Spinal cord (tissue), 10 donors: ENCODE results near the gene ARCN1. TPM values are rescaled to one million over a fixed set of nuclear protein-coding genes. Genes with fewer than 3 reads are reported as not detected.

Experiments used
- DNase-seq, 6 donors: peaks; one replicate each; pipeline versions ENCODE4 v3.0.0 to v3.0.0-alpha.2; 2013 to 2015; ENCODE audit warnings: low spot score in 6 of 6, low read depth in 4 of 6
- H3K27ac ChIP-seq: one replicate; pipeline ENCODE4 v1.5.1; 2013; ENCODE audit warnings: low read depth, low read length, control low read depth
- H3K27me3 ChIP-seq: one replicate; pipeline ENCODE4 v1.6.1; 2013; ENCODE audit warnings: low read length; ENCODE audit not compliant: control insufficient read depth, insufficient read depth
- H3K36me3 ChIP-seq: one replicate; pipeline ENCODE4 v1.6.1; 2013; ENCODE audit warnings: low read length; ENCODE audit not compliant: control insufficient read depth, insufficient read depth
- H3K4me1 ChIP-seq: one replicate; pipeline ENCODE4 v1.6.1; 2013; ENCODE audit warnings: low read length; ENCODE audit not compliant: control insufficient read depth, insufficient read depth
- H3K4me3 ChIP-seq: one replicate; pipeline ENCODE4 v1.5.1; 2013; ENCODE audit warnings: low read depth, low read length, control low read depth
- H3K9me3 ChIP-seq: one replicate; pipeline ENCODE4 v1.6.1; 2013; ENCODE audit warnings: low read length; ENCODE audit not compliant: control insufficient read depth, insufficient read depth
- WGBS: methylation state at CpG from one replicate; pipeline ENCODE4 v1.1.5; 2013; ENCODE audit warnings: missing lambda C conversion rate; ENCODE audit not compliant: insufficient coverage; 5-methylcytosine and 5-hydroxymethylcytosine counted together
- polyA plus RNA-seq, 2 donors: library from polyadenylated mRNA; unstranded; fragments of 120-200 nt; gene quantifications; one replicate each; pipeline ENCODE4 v1.2.1, GENCODE V29; 2013; ENCODE audit not compliant: insufficient read length in 2 of 2
- total RNA-seq, 2 donors: library from RNA; depleted of rRNA in 1 of 2; stranded (reverse); fragments of 120-200 nt in 1 of 2; fragments of >200 nt in 1 of 2; gene quantifications; one replicate each; pipeline versions ENCODE4 v1.2.3 to v1.2.4, GENCODE V29; 2013 to 2014
- donor health status: healthy.

ARCN1 gene
- total and polyA plus RNA-seq, 4 donors: 98.4 to 131 (median 118) TPM

GRCh38 chr11:118623269-118623655 is 51.1 kb downstream of the ARCN1 start:
- Histone ChIP-seq H3K36me3 (peaks cover 52% of the 10 kb centered on the region), H3K27me3 (no peaks in the 10 kb centered on the region), H3K9me3 (no peaks in the 10 kb centered on the region), H3K4me1 (peaks cover 73% of the 10 kb centered on the region), H3K4me3 (no peak overlapping the region), H3K27ac (peak overlapping the region; percentile 92)
- 30% methylated on average over 1 of the region's 4 CpGs for WGBS
- no peak for DNase-seq

- no peak overlapping the region for H3K27ac ChIP-seq
- peaks cover 67% of the 10 kb centered on the region for H3K36me3 ChIP-seq
- peaks cover 63% of the 10 kb centered on the region for H3K4me1 ChIP-seq
- no peak overlapping the region for H3K4me3 ChIP-seq
- H3K27me3 ChIP-seq: no peaks in the 10 kb centered on the region
- 67% methylated on average over 4 of the region's 6 CpGs for WGBS
- H3K9me3 ChIP-seq: no peaks in the 10 kb centered on the region
- DNase-seq: no peak
These were observed 53.0 kb downstream of the ARCN1 start for GRCh38 chr11:118625036-118625690.

GRCh38 chr11:118625976-118626375 is 53.8 kb downstream of the ARCN1 start:
- no peak for DNase-seq
- no peaks in the 10 kb centered on the region for H3K9me3 ChIP-seq
- WGBS: 60% methylated on average over 1 of the region's 2 CpGs
- no peak overlapping the region for H3K4me3 ChIP-seq
- H3K4me1 ChIP-seq: peaks cover 55% of the 10 kb centered on the region
- H3K27me3 ChIP-seq: no peaks in the 10 kb centered on the region
- no peak overlapping the region for H3K27ac ChIP-seq
- peaks cover 70% of the 10 kb centered on the region for H3K36me3 ChIP-seq

GRCh38 chr11:118627566-118627965 is 55.4 kb downstream of the ARCN1 start:
- Histone ChIP-seq H3K27ac (no peak overlapping the region), H3K27me3 (no peaks in the 10 kb centered on the region), H3K4me1 (peaks cover 39% of the 10 kb centered on the region), H3K9me3 (no peaks in the 10 kb centered on the region), H3K36me3 (peaks cover 86% of the 10 kb centered on the region), H3K4me3 (no peak overlapping the region)
- WGBS: 92% methylated on average over 10 of the region's 10 CpGs
- DNase-seq: no peak

GRCh38 chr11:118628031-118628430 is 55.8 kb downstream of the ARCN1 start:
- Histone ChIP-seq H3K9me3 (no peaks in the 10 kb centered on the region), H3K4me3 (no peak overlapping the region), H3K27ac (no peak overlapping the region), H3K4me1 (peaks cover 35% of the 10 kb centered on the region), H3K36me3 (peaks cover 88% of the 10 kb centered on the region), H3K27me3 (no peaks in the 10 kb centered on the region)
- 94% methylated on average over 20 of the region's 20 CpGs for WGBS
- DNase-seq: no peak

- Histone ChIP-seq H3K4me3 (no peak overlapping the region), H3K9me3 (no peaks in the 10 kb centered on the region), H3K36me3 (peaks cover 86% of the 10 kb centered on the region), H3K27me3 (no peaks in the 10 kb centered on the region), H3K4me1 (peaks cover 31% of the 10 kb centered on the region), H3K27ac (no peak overlapping the region)
- DNase-seq: peak in 1 of 6 donors; percentile 23
- WGBS: 48% methylated on average over 10 of the region's 13 CpGs
These were observed 56.2 kb downstream of the ARCN1 start for GRCh38 chr11:118628432-118628831.

- H3K27me3 ChIP-seq: no peaks in the 10 kb centered on the region
- H3K9me3 ChIP-seq: no peaks in the 10 kb centered on the region
- WGBS: 48% methylated on average over 4 of the region's 5 CpGs
- peaks cover 92% of the 10 kb centered on the region for H3K36me3 ChIP-seq
- no peak overlapping the region for H3K27ac ChIP-seq
- H3K4me3 ChIP-seq: no peak overlapping the region
- DNase-seq: no peak
- H3K4me1 ChIP-seq: peaks cover 34% of the 10 kb centered on the region
These were observed 56.8 kb downstream of the ARCN1 start for GRCh38 chr11:118628861-118629549.

- no peaks in the 10 kb centered on the region for H3K9me3 ChIP-seq
- H3K27ac ChIP-seq: no peak overlapping the region
- no peak for DNase-seq
- WGBS: 91% methylated on average over 3 of the region's 6 CpGs
- no peaks in the 10 kb centered on the region for H3K27me3 ChIP-seq
- H3K4me1 ChIP-seq: peaks cover 40% of the 10 kb centered on the region
- H3K36me3 ChIP-seq: peaks cover 96% of the 10 kb centered on the region
- H3K4me3 ChIP-seq: no peak overlapping the region
These were observed 57.8 kb downstream of the ARCN1 start for GRCh38 chr11:118629761-118630661.

GRCh38 chr11:118631142-118631909 is 59.1 kb downstream of the ARCN1 start:
- Histone ChIP-seq H3K4me1 (peaks cover 41% of the 10 kb centered on the region), H3K27ac (no peak overlapping the region), H3K27me3 (no peaks in the 10 kb centered on the region), H3K36me3 (peaks cover 96% of the 10 kb centered on the region), H3K9me3 (no peaks in the 10 kb centered on the region), H3K4me3 (no peak overlapping the region)
- 95% methylated on average over 12 of the region's 14 CpGs for WGBS
- no peak for DNase-seq
